Endothelial cell of umbilical vein (primary cell): ENCODE data around the gene ATXN2. TPM values are rescaled to one million over a fixed set of nuclear protein-coding genes. Genes with fewer than 3 reads are reported as not detected.

Experiments
- BruUV-seq: library from RNA; stranded (reverse); fragments of 400-500 nt; replicated peaks from 2 replicates; lab custom pipeline; 2021; lab: Mats Ljungman, UMichigan
- CTCF ChIA-PET: fragments of 300-600, 350-600 bp; sonication (Branson Sonifier 250); formaldehyde crosslinking; loops from one replicate; lab custom pipeline; 2021; ENCODE audit warnings: antibody characterized with exemption, inconsistent platforms; lab: Charles Lee
- POLR2A ChIA-PET: fragments of 300-600, 350-600 bp; sonication (Branson Sonifier 250); formaldehyde crosslinking; loops from one replicate; lab custom pipeline; 2021; ENCODE audit warnings: antibody characterized with exemption, inconsistent platforms; lab: Charles Lee
- DNase-seq: peaks from one replicate; pipeline ENCODE4 v3.0.0-alpha.2; 2011; ENCODE audit warnings: low read depth, low spot score
- FAIRE-seq: peaks from 2 replicates; lab custom pipeline; 2011; peaks lifted over from hg19 to GRCh38; lab: Jason Lieb, UNC
- H2AFZ ChIP-seq: 2 replicates; pipeline ENCODE4 v1.6.0; 2012; ENCODE audit warnings: low read depth, low read length, control low read depth, inconsistent platforms
- H3K27ac ChIP-seq: 2 replicates; pipeline ENCODE4 v1.5.1; 2011; ENCODE audit warnings: low read depth, mild to moderate bottlenecking, control low read depth, low read length, moderate library complexity; ENCODE audit not compliant: insufficient read depth
- H3K27me3 ChIP-seq, 2 experiments: 2 replicates each; pipeline versions ENCODE4 v1.6.0 to v1.6.1; 2011; ENCODE audit warnings: low read length in 2 of 2, mixed read lengths in 1 of 2; ENCODE audit not compliant: control insufficient read depth in 2 of 2, insufficient read depth in 2 of 2
- H3K36me3 ChIP-seq, 2 experiments: 2 replicates in 1 of 2; 3 replicates in 1 of 2; pipeline ENCODE4 v1.5.1; 2011; ENCODE audit warnings: low read length in 2 of 2, mild to moderate bottlenecking in 1 of 2, moderate library complexity in 1 of 2; ENCODE audit not compliant: control insufficient read depth in 2 of 2, insufficient read depth in 2 of 2; ENCODE audit errors: extremely low read depth in 1 of 2
- H3K4me1 ChIP-seq: 3 replicates; pipeline ENCODE4 v1.5.1; 2011; ENCODE audit warnings: mild to moderate bottlenecking, low read length; ENCODE audit not compliant: control insufficient read depth, insufficient read depth; ENCODE audit errors: extremely low read depth
- H3K4me2 ChIP-seq: 2 replicates; pipeline ENCODE4 v1.6.1; 2011; ENCODE audit warnings: low read length, control low read depth, mixed read lengths; ENCODE audit not compliant: insufficient read depth
- H3K4me3 ChIP-seq, 3 experiments: fragments of 200-600 bp in 1 of 3; sonication (generic), shearing (Covaris generic) in 1 of 3; replicated peaks in 1 of 3; 2 replicates each; pipeline ENCODE4 v1.5.1; 2011 to 2016; ENCODE audit warnings: control low read depth in 3 of 3, low read length in 3 of 3, mild to moderate bottlenecking in 2 of 3, inconsistent platforms in 1 of 3, low read depth in 1 of 3, moderate library complexity in 1 of 3; ENCODE audit not compliant: insufficient read depth in 1 of 3
- H3K79me2 ChIP-seq: 2 replicates; pipeline ENCODE4 v1.6.0; 2012; ENCODE audit warnings: low read length, inconsistent platforms; ENCODE audit not compliant: control insufficient read depth, insufficient read depth
- H3K9ac ChIP-seq: replicated peaks from 2 replicates; pipeline ENCODE3; 2011; ENCODE audit warnings: low read length, control low read depth; ENCODE audit not compliant: insufficient read depth; ENCODE audit errors: extremely low read depth
- H3K9me1 ChIP-seq: replicated peaks from 3 replicates; pipeline ENCODE4 v1.6.0; 2011; ENCODE audit warnings: mild to moderate bottlenecking, low read length; ENCODE audit not compliant: control insufficient read depth, insufficient read depth; ENCODE audit errors: extremely low read depth
- H3K9me3 ChIP-seq: replicated peaks from 2 replicates; pipeline ENCODE4 v1.5.1; 2012; ENCODE audit warnings: low read length, inconsistent platforms; ENCODE audit not compliant: control insufficient read depth, insufficient read depth
- H4K20me1 ChIP-seq: replicated peaks from 2 replicates; pipeline ENCODE3; 2011; ENCODE audit warnings: mild to moderate bottlenecking, low read length; ENCODE audit not compliant: control insufficient read depth, insufficient read depth; ENCODE audit errors: extremely low read depth
- JUN ChIP-seq: IDR thresholded peaks from 2 replicates; pipeline ENCODE4 v1.6.1; 2011; ENCODE audit warnings: borderline replicate concordance, low read depth; ENCODE audit not compliant: insufficient read length, insufficient read depth
- MYC ChIP-seq: IDR thresholded peaks from one replicate; pipeline ENCODE4 v1.6.1; 2011; ENCODE audit warnings: mild to moderate bottlenecking, low read depth, low read length
- POLR2A ChIP-seq: IDR thresholded peaks from 2 replicates; pipeline ENCODE4 v1.6.1; 2012; ENCODE audit warnings: low read depth, mild to moderate bottlenecking, control low read depth, low read length
- POLR2AphosphoS5 ChIP-seq: IDR thresholded peaks from 2 replicates; pipeline ENCODE4 v1.6.1; 2012; ENCODE audit warnings: low read depth, mild to moderate bottlenecking, control low read depth, low read length, moderate library complexity; ENCODE audit not compliant: insufficient read depth
- dilution Hi-C: fragments of 300-500 bp; cut with MboI; formaldehyde crosslinking; loops from one replicate; pipeline ENCODE4 v1.15.0; 2019; ENCODE audit warnings: low sequenced_read_pairs; ENCODE audit not compliant: extremely low pct_ligation_motif_present
- intact Hi-C: fragments of 100-400 bp; cut with micrococcal nuclease; formaldehyde crosslinking; loops from one replicate; pipeline ENCODE4 v1.10.0; 2022
- polyA plus RNA-seq, 4 experiments: library from polyadenylated mRNA; depleted of rRNA in 3 of 4; stranded (reverse) in 3 of 4; unstranded in 1 of 4; fragments of >200 nt; gene quantifications; 2 replicates each; pipeline versions ENCODE4 v1.2.1 to v1.2.3, GENCODE V29; 2011 to 2012; ENCODE audit warnings: missing spikeins in 1 of 4
- total RNA-seq: library from RNA; stranded (reverse); gene quantifications from 2 replicates; pipeline ENCODE4 v1.2.3, GENCODE V29; 2021

ATXN2 gene
- total and polyA plus RNA-seq, 2 donors (not counting 3 experiments of a cell fraction or from before 2014, with no cell fraction given) = 58.9 to 86.7 TPM

DNA sequence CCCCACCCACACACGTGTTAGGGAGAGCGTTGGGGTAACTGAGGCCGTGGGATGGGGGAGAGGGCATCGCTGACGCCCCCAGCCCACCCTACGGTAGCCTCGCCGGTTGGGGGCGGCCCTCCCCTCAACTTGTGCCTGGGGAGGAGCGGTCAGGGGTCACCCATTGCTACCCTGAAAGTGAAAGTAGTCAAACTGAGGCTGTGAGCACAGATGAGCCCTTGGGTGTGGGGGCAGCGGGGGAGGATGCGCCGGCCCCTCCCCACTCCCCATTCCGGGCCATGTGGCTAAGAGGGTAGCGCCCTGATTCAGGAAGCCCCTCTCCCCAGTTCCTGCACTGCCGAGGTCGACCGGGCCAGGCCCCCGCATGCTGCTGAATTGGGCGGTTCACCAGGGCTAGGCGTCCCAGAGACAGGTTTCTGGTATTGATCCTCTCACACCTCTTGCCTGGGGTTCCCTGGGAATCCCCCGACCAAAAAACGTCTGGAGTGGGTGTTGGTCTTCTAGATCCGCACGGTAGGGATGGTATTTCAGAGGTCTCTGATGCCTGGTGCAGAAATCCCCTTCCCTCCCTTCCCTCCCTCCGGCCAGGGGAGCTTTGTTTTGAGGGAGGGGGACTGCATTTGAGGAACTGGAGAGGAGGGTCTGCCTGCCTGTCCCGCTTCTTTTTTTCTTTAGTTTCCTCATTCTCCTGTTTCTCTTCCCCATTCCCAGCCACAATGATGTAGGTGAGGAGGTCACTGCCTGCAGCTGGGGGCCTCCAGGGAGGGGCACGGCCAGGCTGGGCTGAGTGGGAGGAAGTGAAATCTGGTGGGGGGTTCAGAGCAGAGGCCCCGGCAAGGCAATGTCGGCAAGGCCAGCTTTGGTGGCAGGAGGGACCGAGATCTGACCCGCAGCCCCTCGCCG is 192.4 kb downstream of the ATXN2 start:
- H3K9ac ChIP-seq = peak overlapping the region; percentile 95
- dilution Hi-C loops (no loop called here), intact Hi-C loops (loop anchor here (5.0 kb wide), 1 partner anchor 191 kb away; the partner anchor contains the start of gene ATXN2)
- no peak overlapping the region for H2AFZ ChIP-seq
- POLR2A ChIA-PET = no interaction called here
- peaks cover 59% of the 10 kb centered on the region for H3K4me1 ChIP-seq
- no peaks in the 10 kb centered on the region for H3K9me1 ChIP-seq
- H3K4me2 ChIP-seq = peak overlapping the region; percentile 96
- TF ChIP-seq MYC (no peak), POLR2A (peak; percentile 56)
- no peaks in the 10 kb centered on the region for H4K20me1 ChIP-seq
- H3K4me3 ChIP-seq = peak overlapping the region; percentile 83 to 94 (median 91)
- no peak for DNase-seq
- no peaks in the 10 kb centered on the region for H3K9me3 ChIP-seq
- CTCF ChIA-PET = interaction anchor here (0.8 to 7.7 kb wide), 6 partner anchors 10 to 44 kb away, joined by 3 to 101 read pairs (median 20); no protein-coding TSS in a partner anchor
- no TSS peak for BruUV-seq
- H3K36me3 ChIP-seq = no peaks in the 10 kb centered on the region
- no peak for FAIRE-seq
- peaks cover 58% of the 10 kb centered on the region for H3K79me2 ChIP-seq
- no peaks in the 10 kb centered on the region for H3K27me3 ChIP-seq
- peak overlapping the region; percentile 87 for H3K27ac ChIP-seq

DNA sequence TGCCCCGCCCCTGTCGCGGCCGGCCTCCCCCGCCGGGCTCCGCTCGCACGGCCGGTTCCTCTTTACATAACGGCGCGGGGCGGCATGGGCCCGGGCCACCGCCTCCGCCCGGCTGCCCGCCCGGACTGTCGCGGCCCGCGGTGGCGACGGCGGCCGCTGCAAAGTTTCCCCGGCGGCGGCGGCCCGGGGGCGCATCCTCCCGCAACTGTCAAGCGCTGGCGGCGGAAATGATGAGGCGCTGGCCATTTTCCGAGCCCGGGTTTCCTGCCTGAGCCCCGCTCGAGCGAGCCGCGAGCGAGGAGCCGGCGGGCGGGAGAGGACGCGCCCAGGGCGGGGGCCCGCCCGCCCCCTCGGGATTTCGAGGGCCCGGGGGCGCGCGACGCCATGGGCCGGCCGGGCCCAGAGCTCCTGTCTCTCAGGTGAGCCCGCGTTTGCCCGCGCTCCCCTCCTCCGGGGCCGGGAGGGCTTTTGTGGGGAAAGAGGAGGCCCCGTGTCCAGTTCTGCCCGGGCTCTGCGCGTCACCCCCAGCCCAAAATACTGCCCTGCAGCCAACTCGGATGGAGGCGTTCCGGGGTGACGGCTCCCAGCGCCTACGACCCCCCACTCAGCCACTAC is 193.1 kb downstream of the ATXN2 start, which contains the start of gene SH2B3:
SH2B3 (plus strand) TSS at position 65 of the 615 bp plus-strand sequence. CDS start 12,223 bp downstream, outside the sequence.
- H3K36me3 ChIP-seq = no peaks in the 10 kb centered on the region

More for the DNA sequence above, 193.1 kb downstream of the ATXN2 start, which contains the start of gene SH2B3:
- H3K9me1 ChIP-seq = no peaks in the 10 kb centered on the region
- TF ChIP-seq JUN (no peak), POLR2A (peak; percentile 77), POLR2AphosphoS5 (peak; percentile 87)
- H3K9me3 ChIP-seq = no peaks in the 10 kb centered on the region
- ChIA-PET CTCF (interaction anchor here (0.6 to 4.7 kb wide), 4 partner anchors 9 to 91 kb away, joined by 3 to 83 read pairs (median 10); no protein-coding TSS in a partner anchor), POLR2A (no interaction called here)
- intact Hi-C loops (loop anchor here (1.0 to 5.0 kb wide), 5 partner anchors 9 to 191 kb away; partner anchors contain the start of gene ATXN2), dilution Hi-C loops (no loop called here)
- TSS peak; percentile 23 for BruUV-seq
- H3K27ac ChIP-seq = peak within 1 kb of the TSS; percentile 87
- DNase-seq (no peak), FAIRE-seq (no peak)
- peak within 1 kb of the TSS; percentile 96 for H3K4me2 ChIP-seq
- no peaks in the 10 kb centered on the region for H4K20me1 ChIP-seq
- no peaks in the 10 kb centered on the region for H3K27me3 ChIP-seq
- H3K79me2 ChIP-seq = peaks cover 51% of the 10 kb centered on the region
- H2AFZ ChIP-seq = no peak within 1 kb of the TSS
- H3K4me1 ChIP-seq = peaks cover 51% of the 10 kb centered on the region
- peak within 1 kb of the TSS; percentile 95 for H3K9ac ChIP-seq
- peak within 1 kb of the TSS; percentile 83 to 94 (median 91) for H3K4me3 ChIP-seq
